Hair follicle dermal papilla cell (primary cell): ENCODE results near the gene LILRB2. TPM values are rescaled to one million over a fixed set of nuclear protein-coding genes. Genes with fewer than 3 reads are reported as not detected.

Source experiments
- small RNA-seq: library from RNA; depleted of rRNA; stranded (forward); fragments of <200 nt; gene quantifications from one replicate; pipeline ENCODE3, GENCODE V24; 2012
- total RNA-seq: library from RNA; depleted of rRNA; stranded (reverse); fragments of >200 nt; gene quantifications from 2 replicates; pipeline ENCODE4 v1.2.3, GENCODE V29; 2012

The LILRB2 gene
- not detected in 2 replicates for total RNA-seq

DNA sequence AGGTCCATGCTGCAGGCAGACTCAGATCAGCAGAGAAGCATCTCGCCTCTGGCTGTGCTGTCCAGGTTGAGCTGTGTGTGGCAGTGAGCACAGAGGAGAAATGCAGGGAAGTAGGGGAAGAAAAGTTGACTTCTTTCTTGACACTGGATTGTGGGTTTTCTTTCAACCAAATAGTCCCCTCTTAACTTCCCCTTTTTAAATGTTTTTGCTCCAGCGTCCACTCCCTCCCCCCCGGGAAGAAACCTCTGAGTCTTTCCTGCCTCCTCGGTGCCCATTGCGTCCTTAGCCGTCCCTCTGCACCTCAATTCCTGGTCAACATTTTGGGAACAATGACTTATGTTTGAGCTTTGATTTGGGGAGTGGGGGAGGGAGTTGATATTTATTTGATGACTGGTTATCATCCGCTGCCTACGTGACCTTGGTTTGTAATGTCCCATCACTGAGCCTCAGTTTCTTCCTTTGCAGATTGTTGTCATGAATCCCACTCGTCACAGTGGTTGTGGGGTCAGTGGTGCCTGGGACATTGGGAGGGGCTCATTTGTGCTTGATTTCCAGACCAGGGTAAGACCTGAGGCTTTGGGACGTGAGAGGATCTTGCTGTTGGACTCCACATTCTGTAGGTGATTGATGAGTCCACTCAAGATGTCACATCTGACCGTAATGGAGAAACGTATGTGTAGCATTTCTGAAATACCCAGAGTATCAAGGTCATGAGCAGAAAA lies at the start of gene LILRB2:
TSS of gene LILRB2 (minus strand) at position 104 of the 722 bp plus-strand sequence. CDS start 614 bp downstream, outside the sequence.

DNA sequence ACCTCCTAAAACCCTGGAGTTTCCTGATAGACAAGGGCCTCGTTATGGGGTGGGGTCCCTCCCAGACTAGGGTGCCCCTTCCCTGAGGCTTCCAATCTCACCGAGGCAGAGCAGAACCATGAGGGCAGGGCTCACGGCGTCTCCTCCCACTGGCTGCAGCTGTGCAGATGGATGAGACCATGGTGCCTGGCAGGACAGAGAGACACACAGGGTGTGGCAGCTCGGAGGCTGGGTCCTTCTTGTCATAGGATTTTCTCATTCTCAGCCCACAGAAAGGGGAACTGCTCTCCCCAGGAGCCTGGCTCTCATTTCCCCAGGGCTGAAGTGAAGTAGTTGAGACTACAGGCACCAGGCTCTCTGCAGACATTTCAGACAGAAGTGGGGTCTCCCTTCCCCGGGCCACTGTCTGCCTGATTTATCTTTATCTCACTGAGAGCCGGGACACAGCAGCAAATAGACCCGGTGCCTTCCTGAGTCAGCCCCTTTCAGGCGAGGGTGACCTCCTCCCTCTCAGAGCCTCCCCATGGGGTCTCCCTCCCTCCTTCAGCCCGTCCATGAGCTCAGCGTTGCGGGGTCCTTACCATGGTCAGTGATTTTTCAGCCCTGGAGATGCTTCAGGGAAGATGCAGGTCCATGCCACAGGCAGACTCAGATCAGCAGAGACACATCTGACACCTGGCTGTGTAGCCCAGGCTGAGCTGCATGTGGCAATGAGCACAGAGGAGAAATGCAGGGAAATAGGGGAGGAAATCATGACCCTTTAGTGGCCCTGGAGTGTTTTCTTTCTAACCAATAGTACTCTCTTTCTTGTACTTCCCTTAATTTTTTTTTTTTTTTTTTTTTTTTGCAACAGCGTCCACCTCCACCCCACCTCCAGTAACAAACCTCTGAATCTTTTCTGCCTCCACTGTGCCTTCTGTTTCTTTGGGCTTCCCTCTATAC lies 31.8 kb upstream of the LILRB2 start, which contains the start of gene LILRA5:
TSS of gene LILRA5 (minus strand) at position 731 of the 942 bp plus-strand sequence. CDS start at position 584, 147 bp downstream.

DNA sequence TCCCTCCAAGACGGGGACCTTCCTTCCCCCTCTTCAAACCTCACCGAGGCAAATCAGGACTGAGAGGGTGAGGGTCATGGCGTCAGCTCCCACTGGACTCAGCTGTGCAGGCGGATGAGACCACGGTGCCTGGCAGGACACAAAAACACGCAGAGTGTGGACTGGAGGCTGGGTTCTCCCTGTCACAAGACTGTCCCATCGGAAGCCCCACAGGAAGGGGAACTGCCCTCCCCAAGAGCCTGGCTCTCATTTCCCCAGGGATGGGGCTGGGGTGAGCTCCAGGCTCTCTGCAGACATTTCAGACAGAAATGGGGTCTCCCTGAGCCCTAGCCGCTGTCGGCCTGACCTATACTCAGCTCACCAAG lies 23.8 kb downstream of the LILRB2 start, which contains the start of gene LILRB5:
TSS of gene LILRB5 (minus strand) at position 158 of the 365 bp plus-strand sequence. CDS start at position 78, 80 bp downstream.

DNA sequence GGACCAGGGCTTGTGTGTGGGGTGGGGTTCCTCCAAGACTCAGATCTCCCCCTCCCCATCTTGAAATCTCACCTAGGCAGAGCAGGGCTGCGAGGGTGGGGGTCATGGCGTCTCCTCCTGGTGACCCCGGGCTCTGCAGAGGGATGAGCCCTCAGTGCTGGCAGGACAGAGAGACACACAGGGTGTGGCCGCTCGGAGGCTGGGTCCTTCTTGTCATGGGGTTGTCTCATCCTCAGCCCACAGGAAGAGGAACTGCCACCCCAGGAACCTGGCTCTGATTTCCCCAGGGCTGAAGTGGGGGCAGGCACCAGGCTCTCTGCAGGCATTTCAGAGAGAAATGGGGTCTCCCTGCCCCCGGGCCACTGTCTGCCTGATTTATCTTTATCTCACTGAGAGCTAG lies 38.3 kb downstream of the LILRB2 start, which contains the start of gene LILRA6:
TSS of gene LILRA6 (minus strand) at position 145 of the 400 bp plus-strand sequence.

Small RNAs within 50 kb of the gene (small RNA-seq; reads per million reads assigned to genes)
- gene AC245884.12 (not detected), gene MIR4752 (not detected), gene RNU6-1307P (not detected)

Other genes starting within 250 kb of the LILRB2 start
- not detected in 2 replicates for gene VSTM1, start 217.2 kb downstream of the LILRB2 start, total RNA-seq
- gene TARM1, start 199.7 kb downstream of the LILRB2 start, total RNA-seq, result not detected in 2 replicates
- gene OSCAR, start 180.3 kb downstream of the LILRB2 start, total RNA-seq, result 0.16 and 0.36 TPM in 2 replicates
- 5.7 and 6.2 TPM in 2 replicates for gene NDUFA3, start 178.3 kb downstream of the LILRB2 start, total RNA-seq
- 7.7 and 9.7 TPM in 2 replicates for gene TFPT, start 165.5 kb downstream of the LILRB2 start, total RNA-seq
- gene PRPF31, start 165.4 kb downstream of the LILRB2 start, total RNA-seq, result 41.4 and 44.5 TPM in 2 replicates
- gene CNOT3, start 143.3 kb downstream of the LILRB2 start, total RNA-seq, result 15.1 and 16.5 TPM in 2 replicates
- 3.2 and 3.5 TPM in 2 replicates for gene LENG1, start 121.4 kb downstream of the LILRB2 start, total RNA-seq
- 0.36 and 1.5 TPM in 2 replicates for gene TMC4, start 108.0 kb downstream of the LILRB2 start, total RNA-seq
- 19.1 and 32.5 TPM in 2 replicates for gene MBOAT7, start 91.5 kb downstream of the LILRB2 start, total RNA-seq
- gene TSEN34, start 89.8 kb downstream of the LILRB2 start, total RNA-seq, result 56.0 and 64.7 TPM in 2 replicates
- 1,123 and 1,387 TPM in 2 replicates for gene RPS9, start 80.3 kb downstream of the LILRB2 start, total RNA-seq
- gene LILRB3, start 58.1 kb downstream of the LILRB2 start, total RNA-seq, result not detected in 2 replicates
- not detected in 2 replicates for gene LILRA6, start 38.3 kb downstream of the LILRB2 start, total RNA-seq
- gene LILRB5, start 23.8 kb downstream of the LILRB2 start, total RNA-seq, result not detected in 2 replicates
- gene LILRA5, start 32.1 kb upstream of the LILRB2 start, total RNA-seq, result not detected in 2 replicates
- not detected in 2 replicates for gene LILRA4, start 58.1 kb upstream of the LILRB2 start, total RNA-seq
- gene LAIR1, start 83.8 kb upstream of the LILRB2 start, total RNA-seq, result 0.16 TPM in 1 of 2 replicates, not detected in the other
- gene TTYH1, start 134.4 kb upstream of the LILRB2 start, total RNA-seq, result not detected in 2 replicates
- 79.0 and 79.4 TPM in 2 replicates for gene LENG8, start 168.1 kb upstream of the LILRB2 start, total RNA-seq
- 16.9 and 20.6 TPM in 2 replicates for gene LENG9, start 182.7 kb upstream of the LILRB2 start, total RNA-seq
- gene CDC42EP5, start 192.2 kb upstream of the LILRB2 start, total RNA-seq, result 32.1 and 36.8 TPM in 2 replicates
- gene LAIR2, start 221.7 kb upstream of the LILRB2 start, total RNA-seq, result not detected in 2 replicates